Parathyroid adenoma (tissue), 2 donors: ENCODE measurements around the gene LSR.

Source experiments
- H2AFZ ChIP-seq: fragments of 300-600 bp; sonication (generic); one replicate; pipeline ENCODE4 v1.7.0; 2017; ENCODE audit warnings: antibody characterized with exemption, mild to moderate bottlenecking
- H3K27ac ChIP-seq: fragments of 300-600 bp; sonication (generic); one replicate; pipeline ENCODE4 v1.7.0; 2017
- H3K27me3 ChIP-seq: fragments of 300-600 bp; sonication (generic); one replicate; pipeline ENCODE4 v1.7.0; 2017; ENCODE audit warnings: low read length; ENCODE audit not compliant: control insufficient read depth, insufficient read depth
- H3K36me3 ChIP-seq: fragments of 300-600 bp; sonication (generic); one replicate; pipeline ENCODE4 v1.7.0; 2017; ENCODE audit warnings: low read length; ENCODE audit not compliant: control insufficient read depth, insufficient read depth
- H3K4me1 ChIP-seq: fragments of 300-600 bp; sonication (generic); one replicate; pipeline ENCODE4 v1.7.0; 2017; ENCODE audit warnings: control low read depth
- H3K4me2 ChIP-seq: fragments of 300-600 bp; sonication (generic); one replicate; pipeline ENCODE4 v1.7.0; 2017; ENCODE audit warnings: low read length
- H3K4me3 ChIP-seq: fragments of 300-600 bp; sonication (generic); one replicate; pipeline ENCODE4 v1.7.0; 2017; ENCODE audit warnings: low read depth, low read length
- H3K79me2 ChIP-seq: fragments of 300-600 bp; sonication (generic); one replicate; pipeline ENCODE4 v1.7.0; 2017; ENCODE audit warnings: control low read depth
- H3K9ac ChIP-seq: fragments of 300-600 bp; sonication (generic); one replicate; pipeline ENCODE4 v1.7.0; 2017; ENCODE audit warnings: mild to moderate bottlenecking
- H3K9me3 ChIP-seq: fragments of 300-600 bp; sonication (generic); one replicate; pipeline ENCODE4 v1.7.0; 2017; ENCODE audit warnings: low read length; ENCODE audit not compliant: control insufficient read depth
- TF ChIP-seq, protein P1 (sequence below): fragments of 300-600 bp; sonication (generic); IDR thresholded peaks from one replicate; pipeline ENCODE4 v1.7.0; 2017; ENCODE audit warnings: antibody characterized with exemption, mild to moderate bottlenecking
- donor health status: primary hyperparathyroidism.

LSR gene

GRCh38 chr19:35314031-35314430, 65.2 kb downstream of the LSR start:
- no peaks in the 10 kb centered on the region for H3K9me3 ChIP-seq
- no peaks in the 10 kb centered on the region for H3K79me2 ChIP-seq
- TF ChIP-seq, protein P1, sequence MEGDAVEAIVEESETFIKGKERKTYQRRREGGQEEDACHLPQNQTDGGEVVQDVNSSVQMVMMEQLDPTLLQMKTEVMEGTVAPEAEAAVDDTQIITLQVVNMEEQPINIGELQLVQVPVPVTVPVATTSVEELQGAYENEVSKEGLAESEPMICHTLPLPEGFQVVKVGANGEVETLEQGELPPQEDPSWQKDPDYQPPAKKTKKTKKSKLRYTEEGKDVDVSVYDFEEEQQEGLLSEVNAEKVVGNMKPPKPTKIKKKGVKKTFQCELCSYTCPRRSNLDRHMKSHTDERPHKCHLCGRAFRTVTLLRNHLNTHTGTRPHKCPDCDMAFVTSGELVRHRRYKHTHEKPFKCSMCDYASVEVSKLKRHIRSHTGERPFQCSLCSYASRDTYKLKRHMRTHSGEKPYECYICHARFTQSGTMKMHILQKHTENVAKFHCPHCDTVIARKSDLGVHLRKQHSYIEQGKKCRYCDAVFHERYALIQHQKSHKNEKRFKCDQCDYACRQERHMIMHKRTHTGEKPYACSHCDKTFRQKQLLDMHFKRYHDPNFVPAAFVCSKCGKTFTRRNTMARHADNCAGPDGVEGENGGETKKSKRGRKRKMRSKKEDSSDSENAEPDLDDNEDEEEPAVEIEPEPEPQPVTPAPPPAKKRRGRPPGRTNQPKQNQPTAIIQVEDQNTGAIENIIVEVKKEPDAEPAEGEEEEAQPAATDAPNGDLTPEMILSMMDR: no peak
- H2AFZ ChIP-seq: no peak overlapping the region
- H3K36me3 ChIP-seq: no peaks in the 10 kb centered on the region
- H3K9ac ChIP-seq: no peak overlapping the region
- H3K4me1 ChIP-seq: no peaks in the 10 kb centered on the region
- H3K27ac ChIP-seq: no peak overlapping the region
- H3K27me3 ChIP-seq: no peaks in the 10 kb centered on the region
- H3K4me2 ChIP-seq: no peak overlapping the region
- H3K4me3 ChIP-seq: no peak overlapping the region

GRCh38 chr19:35314858-35315470, 66.2 kb downstream of the LSR start:
- H3K27ac ChIP-seq: no peak overlapping the region
- H3K9ac ChIP-seq: no peak overlapping the region
- no peak overlapping the region for H3K4me2 ChIP-seq
- no peak overlapping the region for H3K4me3 ChIP-seq
- H3K4me1 ChIP-seq: no peaks in the 10 kb centered on the region
- H3K36me3 ChIP-seq: no peaks in the 10 kb centered on the region
- no peak overlapping the region for H2AFZ ChIP-seq
- TF ChIP-seq, protein P1: no peak
- no peaks in the 10 kb centered on the region for H3K27me3 ChIP-seq
- no peaks in the 10 kb centered on the region for H3K9me3 ChIP-seq
- H3K79me2 ChIP-seq: no peaks in the 10 kb centered on the region

GRCh38 chr19:35315883-35316282, 67.1 kb downstream of the LSR start:
- H3K27ac ChIP-seq: no peak overlapping the region
- no peaks in the 10 kb centered on the region for H3K36me3 ChIP-seq
- H2AFZ ChIP-seq: no peak overlapping the region
- H3K4me2 ChIP-seq: no peak overlapping the region
- TF ChIP-seq, protein P1: no peak
- H3K9ac ChIP-seq: no peak overlapping the region
- H3K4me1 ChIP-seq: no peaks in the 10 kb centered on the region
- no peaks in the 10 kb centered on the region for H3K9me3 ChIP-seq
- H3K27me3 ChIP-seq: no peaks in the 10 kb centered on the region
- H3K79me2 ChIP-seq: no peaks in the 10 kb centered on the region
- no peak overlapping the region for H3K4me3 ChIP-seq

DNA sequence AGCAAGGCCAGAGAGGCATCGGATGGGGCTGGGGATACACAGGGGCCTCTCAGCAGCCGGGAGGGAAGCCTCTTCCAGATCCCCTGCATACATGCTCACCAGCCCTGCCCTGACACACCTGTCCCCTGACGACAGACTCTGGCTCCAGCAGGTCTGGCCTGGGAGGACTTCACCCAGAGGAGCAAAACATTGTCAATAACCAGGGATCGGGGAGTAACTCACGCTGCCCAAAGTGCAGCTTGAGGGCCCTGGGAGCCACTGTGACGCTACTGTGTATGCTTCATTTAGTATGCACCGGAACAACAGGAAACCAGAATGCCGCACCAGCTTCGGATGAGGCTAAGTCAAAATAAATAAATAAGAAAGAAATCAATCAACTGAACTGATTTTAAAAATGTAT, 67.8 kb downstream of the LSR start:
- Histone ChIP-seq H3K27me3 (no peaks in the 10 kb centered on the region), H3K4me2 (no peak overlapping the region), H3K9me3 (no peaks in the 10 kb centered on the region), H3K27ac (no peak overlapping the region), H3K9ac (no peak overlapping the region), H3K4me1 (no peaks in the 10 kb centered on the region), H3K79me2 (no peaks in the 10 kb centered on the region), H3K36me3 (no peaks in the 10 kb centered on the region), H2AFZ (no peak overlapping the region), H3K4me3 (no peak overlapping the region)
- TF ChIP-seq, protein P1: no peak
